Esophagus squamous epithelium (tissue), 5 donors: ENCODE measurements around the gene NFKBIB. TPM values are rescaled to one million over a fixed set of nuclear protein-coding genes. Genes with fewer than 3 reads are reported as not detected.

Source experiments
- DNase-seq: peaks from one replicate; lab custom pipeline; 2025; lab: John Stamatoyannopoulos, UW
- H3K27ac ChIP-seq, 4 donors: fragments of 200-600 bp; sonication (generic); one replicate each; pipeline ENCODE4 v1.5.1; 2016 to 2019; ENCODE audit warnings: mild to moderate bottlenecking in 1 of 4
- H3K27me3 ChIP-seq, 4 donors: fragments of 200-600 bp; sonication (generic); 1 replicate in 3 of 4; 2 replicates in 1 of 4; pipeline versions ENCODE4 v1.5.1 to v1.6.0; 2017 to 2021; ENCODE audit warnings: antibody characterized with exemption in 1 of 4
- H3K36me3 ChIP-seq, 3 donors: fragments of 200-600 bp; sonication (generic); one replicate each; pipeline ENCODE4 v1.5.1; 2016 to 2019
- H3K4me1 ChIP-seq, 3 donors: fragments of 200-600 bp; sonication (generic); one replicate each; pipeline ENCODE4 v1.5.1; 2017 to 2019
- H3K4me3 ChIP-seq, 4 donors: fragments of 200-600 bp; sonication (generic); 1 replicate in 3 of 4; 2 replicates in 1 of 4; pipeline ENCODE4 v1.5.1; 2016 to 2019; ENCODE audit warnings: mild to moderate bottlenecking in 2 of 4, moderate library complexity in 1 of 4
- H3K9me3 ChIP-seq, 3 donors: fragments of 200-600 bp; sonication (generic); one replicate each; pipeline ENCODE4 v1.5.1; 2016 to 2019
- POLR2A ChIP-seq, 4 donors: fragments of 450-650 bp; IDR thresholded peaks; one replicate each; pipeline ENCODE4 v1.6.1; 2017; ENCODE audit warnings: antibody characterized with exemption in 4 of 4, mild to moderate bottlenecking in 4 of 4, moderate library complexity in 3 of 4
- WGBS, 2 donors: methylation state at CpG; one replicate each; pipeline ENCODE4 v1.1.5; 2018; 5-methylcytosine and 5-hydroxymethylcytosine counted together
- intact Hi-C: fragments of 100-400 bp; cut with DNase I; formaldehyde crosslinking; loops from one replicate; pipeline ENCODE4 v1.15.0; 2022
- total RNA-seq, 4 donors: library from RNA; depleted of rRNA; stranded (reverse); fragments of >200 nt; gene quantifications; one replicate each; pipeline ENCODE4 v1.1.0, GENCODE V29; 2016
- TF ChIP-seq, protein P1 (sequence below), 6 experiments: fragments of 450-650 bp in 4 of 6; fragments of 200-600 bp in 2 of 6; sonication (generic) in 2 of 6; IDR thresholded peaks; one replicate each; pipeline ENCODE4 v1.5.1; 2016 to 2019; ENCODE audit warnings: antibody characterized with exemption in 6 of 6, mild to moderate bottlenecking in 4 of 6, moderate library complexity in 4 of 6
- donor health status: DM: yes; HTN: yes; CAD: no.

NFKBIB gene
- total RNA-seq, 4 donors from 2014 or later, result 22.0 to 34.0 (median 26.7) TPM

DNA sequence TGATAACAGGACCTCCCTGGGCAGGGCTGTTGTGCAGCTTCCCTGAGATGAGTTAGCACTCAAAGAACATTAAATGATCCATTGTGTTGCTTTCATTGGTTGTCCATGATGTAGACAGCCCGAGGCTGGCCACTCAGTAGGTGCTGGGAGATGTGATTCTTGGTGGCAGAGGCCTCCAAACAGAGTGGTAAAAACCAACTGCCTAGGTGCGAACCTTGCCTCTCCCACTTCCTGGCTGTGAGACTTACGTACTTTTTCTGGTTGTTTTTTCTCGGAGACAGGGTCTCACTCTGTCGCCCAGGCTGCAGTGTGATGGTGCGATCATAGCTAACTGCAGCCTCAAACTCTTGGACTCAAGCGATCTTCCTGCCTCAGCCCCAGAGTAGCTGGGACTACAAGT lies 24.6 kb downstream of the NFKBIB start:
- Histone ChIP-seq H3K27ac (no peak overlapping the region), H3K9me3 (no peaks in the 10 kb centered on the region), H3K36me3 (peaks cover 0 to 59% (median 13%) of the 10 kb centered on the region in 3 donors), H3K4me3 (no peak overlapping the region), H3K4me1 (peaks cover 0 to 3% (median 3%) of the 10 kb centered on the region in 3 donors), H3K27me3 (no peaks in the 10 kb centered on the region)
- intact Hi-C loops, result no loop called here
- WGBS, 2 donors, result 97 to 100% methylated on average over 4 to 7 of the region's 7 CpGs
- no peak for TF ChIP-seq POLR2A (IDR thresholded peaks at IDR 0.05)
- TF ChIP-seq, protein P1, sequence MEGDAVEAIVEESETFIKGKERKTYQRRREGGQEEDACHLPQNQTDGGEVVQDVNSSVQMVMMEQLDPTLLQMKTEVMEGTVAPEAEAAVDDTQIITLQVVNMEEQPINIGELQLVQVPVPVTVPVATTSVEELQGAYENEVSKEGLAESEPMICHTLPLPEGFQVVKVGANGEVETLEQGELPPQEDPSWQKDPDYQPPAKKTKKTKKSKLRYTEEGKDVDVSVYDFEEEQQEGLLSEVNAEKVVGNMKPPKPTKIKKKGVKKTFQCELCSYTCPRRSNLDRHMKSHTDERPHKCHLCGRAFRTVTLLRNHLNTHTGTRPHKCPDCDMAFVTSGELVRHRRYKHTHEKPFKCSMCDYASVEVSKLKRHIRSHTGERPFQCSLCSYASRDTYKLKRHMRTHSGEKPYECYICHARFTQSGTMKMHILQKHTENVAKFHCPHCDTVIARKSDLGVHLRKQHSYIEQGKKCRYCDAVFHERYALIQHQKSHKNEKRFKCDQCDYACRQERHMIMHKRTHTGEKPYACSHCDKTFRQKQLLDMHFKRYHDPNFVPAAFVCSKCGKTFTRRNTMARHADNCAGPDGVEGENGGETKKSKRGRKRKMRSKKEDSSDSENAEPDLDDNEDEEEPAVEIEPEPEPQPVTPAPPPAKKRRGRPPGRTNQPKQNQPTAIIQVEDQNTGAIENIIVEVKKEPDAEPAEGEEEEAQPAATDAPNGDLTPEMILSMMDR (IDR thresholded peaks at IDR 0.05), result no peak
- DNase-seq, result no peak

DNA sequence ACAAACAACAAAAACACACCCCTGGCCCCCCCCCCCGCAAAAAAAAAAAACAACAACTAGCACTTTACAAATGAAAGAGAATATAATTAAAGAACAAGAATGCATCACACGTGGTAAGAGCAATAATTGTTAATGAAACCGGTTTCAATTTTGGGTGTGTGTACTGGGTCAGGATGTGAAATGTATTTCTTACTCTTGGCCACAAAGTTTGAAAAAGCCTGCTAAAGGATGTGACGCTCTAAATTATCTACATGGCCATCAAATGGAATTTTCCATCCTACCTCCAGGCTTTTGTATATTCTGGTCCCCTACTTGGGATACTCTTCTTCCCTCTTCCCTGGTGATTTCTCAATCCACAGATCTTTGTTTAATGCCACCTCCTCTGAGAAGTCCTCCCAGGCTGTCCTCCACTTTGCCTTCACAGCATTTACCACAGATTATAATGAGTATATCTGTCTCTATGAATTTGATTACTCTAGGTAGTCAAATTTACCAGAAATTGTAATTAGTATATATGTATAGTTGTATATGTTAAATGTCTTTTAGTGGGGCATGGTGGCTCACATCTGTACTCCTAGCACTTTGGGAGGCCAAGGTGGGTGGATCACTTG lies 28.7 kb downstream of the NFKBIB start:
- Histone ChIP-seq H3K27me3 (no peaks in the 10 kb centered on the region), H3K9me3 (no peaks in the 10 kb centered on the region), H3K27ac (no peak overlapping the region), H3K4me3 (no peak overlapping the region), H3K4me1 (peaks cover 12 to 30% (median 18%) of the 10 kb centered on the region in 3 donors), H3K36me3 (peaks cover 8 to 46% (median 13%) of the 10 kb centered on the region in 3 donors)
- intact Hi-C loops, result no loop called here
- WGBS, 2 donors, result 66 to 75% methylated on average over 4 of the region's 4 CpGs
- DNase-seq, result no peak
- TF ChIP-seq POLR2A (IDR thresholded peaks at IDR 0.05), result no peak
- TF ChIP-seq, protein P1 (IDR thresholded peaks at IDR 0.05), result no peak

DNA sequence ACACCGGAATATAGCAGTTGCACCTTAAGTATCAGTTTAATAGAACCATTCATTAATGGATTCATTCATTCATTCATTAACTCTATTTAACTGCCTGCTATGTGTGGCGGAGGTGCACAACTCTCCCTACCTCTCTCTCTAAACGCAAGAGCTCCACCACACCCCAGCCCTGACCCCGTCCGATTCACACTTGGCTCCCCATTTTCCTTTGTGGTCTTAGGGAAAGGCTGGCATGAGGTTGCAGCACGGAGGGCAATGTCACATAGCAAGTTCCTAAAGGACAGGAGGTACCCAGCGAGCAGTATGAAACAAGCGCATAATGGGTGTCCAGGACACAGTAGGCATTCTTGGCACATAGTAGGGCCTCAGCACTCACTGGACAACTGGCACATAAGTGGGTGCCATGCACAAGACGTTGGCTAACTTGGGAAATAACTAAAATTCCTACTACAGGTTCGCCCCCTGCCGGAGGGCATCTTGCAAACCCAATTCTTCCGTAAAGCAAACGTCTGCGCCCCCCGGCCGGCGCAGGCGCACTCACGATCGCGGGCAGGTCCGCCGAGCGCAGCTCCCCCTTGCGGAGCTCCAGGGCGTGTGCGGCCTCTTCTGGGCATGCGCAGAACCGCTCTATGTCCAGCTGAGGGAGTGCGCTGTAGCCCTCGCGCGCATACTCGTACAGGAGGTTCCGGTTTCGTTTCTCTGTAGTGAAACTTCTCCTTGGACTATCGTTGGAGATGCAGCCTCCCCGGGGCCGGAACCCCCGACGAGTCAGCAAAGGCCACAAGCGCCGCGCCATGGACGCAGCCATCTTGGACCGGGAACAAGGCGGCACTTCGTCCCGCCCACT lies 30.4 kb downstream of the NFKBIB start, which contains the start of gene SARS2:
SARS2 (minus strand) TSS at position 835 of the 847 bp plus-strand sequence; CDS start at position 808, 27 bp downstream.
- intact Hi-C loops, result no loop called here

DNA sequence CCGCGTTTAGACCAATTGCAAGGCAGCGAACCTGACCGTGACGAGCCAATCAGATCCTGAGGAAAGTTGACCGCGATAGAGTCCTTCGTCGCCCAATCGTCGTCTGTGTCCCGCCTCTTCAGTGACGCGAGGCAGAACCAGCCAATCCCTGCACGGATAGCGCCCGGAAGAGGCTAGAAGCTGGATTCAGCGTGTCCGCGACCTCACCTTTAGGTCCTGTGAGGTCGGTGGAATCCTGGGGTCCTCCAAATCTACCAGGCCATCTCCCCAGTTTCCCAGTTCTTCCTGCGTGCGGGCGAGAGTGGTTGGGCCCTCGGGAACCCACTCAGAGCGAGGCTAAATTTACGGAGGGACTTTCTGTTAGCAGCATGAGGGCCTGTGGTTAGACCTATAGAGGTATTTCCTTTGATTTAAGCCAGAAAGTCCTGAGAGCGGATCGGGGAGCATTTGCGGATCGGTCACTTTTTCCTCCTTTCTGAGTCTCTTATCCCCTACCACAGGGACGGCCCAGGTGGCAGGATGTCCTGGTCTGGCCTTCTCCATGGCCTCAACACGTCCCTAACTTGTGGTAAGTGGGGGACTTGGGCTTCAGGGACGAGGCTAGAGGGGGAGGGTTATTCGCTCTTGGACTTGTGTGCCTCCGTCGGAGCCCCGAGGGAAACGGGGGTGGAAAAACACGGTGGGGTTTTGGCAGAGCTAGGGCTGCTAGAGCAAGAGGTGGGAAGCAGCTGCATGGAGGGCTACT lies 31.2 kb downstream of the NFKBIB start, which contains the start of gene MRPS12:
MRPS12 (plus strand) TSS at position 169 of the 745 bp plus-strand sequence; CDS start at position 520, 351 bp downstream.
- peak within 1 kb of the TSS; percentile 87 to 92 (median 91) for H3K27ac ChIP-seq
- intact Hi-C loops, result no loop called here
- TF ChIP-seq, protein P1 (IDR thresholded peaks at IDR 0.05), result no peak
- TF ChIP-seq POLR2A (IDR thresholded peaks at IDR 0.05), result peak in 1 of 4 donors; percentile 74
- peaks cover 12 to 30% (median 18%) of the 10 kb centered on the region in 3 donors for H3K4me1 ChIP-seq
- H3K36me3 ChIP-seq, result peaks cover 0 to 38% (median 8%) of the 10 kb centered on the region in 3 donors
- H3K4me3 ChIP-seq, result peak within 1 kb of the TSS; percentile 63 to 93 (median 72)
- DNase-seq, result peak; percentile 91
- peaks cover 0 to 4% (median 0%) of the 10 kb centered on the region in 3 donors for H3K9me3 ChIP-seq
- 0% methylated on average over 19 to 32 of the region's 40 CpGs for WGBS, 2 donors
- no peaks in the 10 kb centered on the region for H3K27me3 ChIP-seq

More for the DNA sequence above, 30.4 kb downstream of the NFKBIB start, which contains the start of gene SARS2:
- DNase-seq, result peak; percentile 80
- 4 to 10% methylated on average over 8 to 13 of the region's 49 CpGs for WGBS, 2 donors
- no peaks in the 10 kb centered on the region for H3K27me3 ChIP-seq
- H3K4me3 ChIP-seq, result peak within 1 kb of the TSS; percentile 63 to 93 (median 72)
- H3K9me3 ChIP-seq, result peaks cover 0 to 4% (median 0%) of the 10 kb centered on the region in 3 donors
- H3K36me3 ChIP-seq, result peaks cover under 1 to 45% (median 8%) of the 10 kb centered on the region in 3 donors
- H3K27ac ChIP-seq, result peak within 1 kb of the TSS; percentile 87 to 92 (median 91)
- TF ChIP-seq, protein P1 (IDR thresholded peaks at IDR 0.05), result peak; percentile 92 to 100 (median 99)
- peak in 1 of 4 donors; percentile 21 for TF ChIP-seq POLR2A (IDR thresholded peaks at IDR 0.05)
- peaks cover 12 to 30% (median 18%) of the 10 kb centered on the region in 3 donors for H3K4me1 ChIP-seq
